Measurements from ENCODE around the gene LUC7L3. TPM values are rescaled to one million over a fixed set of nuclear protein-coding genes. Genes with fewer than 3 reads are reported as not detected.
"Not testable (repeated sequence)": the region's sequence is repeated elsewhere in the genome, so short reads cannot be mapped to it uniquely, and the experiment has no call there.

LUC7L3 gene
- total RNA-seq (2014; rRNA removed; shearing (Covaris generic)), result 41.6 and 62.2 TPM in 2 replicates
- polyA plus RNA-seq (2014; cell fraction: nucleus; rRNA removed), result 311 and 374 TPM in 2 replicates

- DNase-seq (ENCODE audit: extremely low read depth, low read depth), result peak; percentile 94
Observed at GRCh38 chr17:50719144-50719923, at the start of gene LUC7L3. Gene LUC7L3, plus strand, starts transcription at chr17:50719603. Its CDS starts 130 bp downstream, at chr17:50719733.

- DNase-seq (ENCODE audit: extremely low read depth, low read depth), result no peak
Observed at GRCh38 chr17:50672071-50672470, 47.3 kb upstream of the LUC7L3 start.

DNA sequence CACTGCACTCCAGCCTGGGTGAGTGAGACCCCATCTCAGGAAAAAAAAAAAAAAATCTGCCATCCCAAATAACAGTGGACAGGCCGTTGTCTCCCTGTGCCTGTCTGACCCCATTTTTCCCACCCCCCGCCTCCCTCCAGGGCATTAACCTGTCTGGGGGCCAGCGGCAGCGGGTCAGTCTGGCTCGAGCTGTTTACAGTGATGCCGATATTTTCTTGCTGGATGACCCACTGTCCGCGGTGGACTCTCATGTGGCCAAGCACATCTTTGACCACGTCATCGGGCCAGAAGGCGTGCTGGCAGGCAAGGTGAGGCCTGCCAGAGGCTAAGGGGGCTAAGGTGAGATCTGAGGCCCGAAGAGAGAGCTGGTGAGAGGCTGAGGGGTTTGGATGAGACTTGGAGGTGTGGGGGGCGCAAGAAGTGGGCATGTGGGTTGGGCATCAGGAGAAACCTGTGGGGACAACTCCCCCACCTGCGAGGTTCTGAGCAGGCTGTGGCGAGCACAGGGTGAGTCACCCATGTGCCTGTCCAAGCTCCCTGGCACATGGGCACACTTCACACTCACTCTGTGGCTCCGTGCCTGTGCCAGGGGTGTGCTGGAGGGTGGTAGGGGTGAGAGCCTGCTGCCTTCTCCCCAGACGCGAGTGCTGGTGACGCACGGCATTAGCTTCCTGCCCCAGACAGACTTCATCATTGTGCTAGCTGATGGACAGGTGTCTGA, 46.4 kb upstream of the LUC7L3 start:
- no peak for DNase-seq (ENCODE audit: extremely low read depth, low read depth)

- DNase-seq (ENCODE audit: extremely low read depth, low read depth), result no peak
Observed at GRCh38 chr17:50675190-50675589, 44.2 kb upstream of the LUC7L3 start.

GRCh38 chr17:50675627-50676026, 43.8 kb upstream of the LUC7L3 start:
- no peak for DNase-seq (ENCODE audit: extremely low read depth, low read depth)

DNA sequence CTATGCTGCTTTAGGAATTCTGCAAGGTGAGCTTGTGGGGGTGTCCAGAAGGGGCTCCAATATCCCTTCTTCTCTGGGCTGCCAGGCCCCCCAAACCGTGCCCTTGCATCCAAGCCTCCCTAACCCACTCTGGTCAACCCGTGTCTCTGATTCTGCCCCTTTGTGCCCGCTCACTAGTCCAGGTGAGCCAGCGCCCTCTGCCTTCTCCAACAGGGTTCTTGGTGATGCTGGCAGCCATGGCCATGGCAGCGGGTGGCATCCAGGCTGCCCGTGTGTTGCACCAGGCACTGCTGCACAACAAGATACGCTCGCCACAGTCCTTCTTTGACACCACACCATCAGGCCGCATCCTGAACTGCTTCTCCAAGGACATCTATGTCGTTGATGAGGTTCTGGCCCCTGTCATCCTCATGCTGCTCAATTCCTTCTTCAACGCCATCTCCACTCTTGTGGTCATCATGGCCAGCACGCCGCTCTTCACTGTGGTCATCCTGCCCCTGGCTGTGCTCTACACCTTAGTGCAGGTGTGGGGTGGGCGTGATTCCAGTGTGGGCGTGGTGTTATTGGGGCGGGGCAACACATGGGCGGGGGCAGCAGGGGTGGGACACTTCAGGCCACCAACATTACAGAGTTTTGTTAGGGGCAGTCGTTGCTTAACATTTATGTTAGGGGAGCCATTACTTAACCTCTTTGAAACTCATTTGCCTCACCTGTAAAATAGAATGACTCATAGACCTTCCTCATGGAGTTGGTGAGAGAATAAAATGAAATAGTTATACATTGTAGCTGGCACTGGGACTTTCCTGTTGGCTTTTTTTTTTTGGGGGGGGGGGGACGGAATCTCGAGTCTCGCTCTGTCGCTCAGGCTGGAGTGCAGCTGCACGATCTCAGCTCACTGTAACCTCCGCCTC, 43.1 kb upstream of the LUC7L3 start:
- DNase-seq (ENCODE audit: extremely low read depth, low read depth), result no peak

DNA sequence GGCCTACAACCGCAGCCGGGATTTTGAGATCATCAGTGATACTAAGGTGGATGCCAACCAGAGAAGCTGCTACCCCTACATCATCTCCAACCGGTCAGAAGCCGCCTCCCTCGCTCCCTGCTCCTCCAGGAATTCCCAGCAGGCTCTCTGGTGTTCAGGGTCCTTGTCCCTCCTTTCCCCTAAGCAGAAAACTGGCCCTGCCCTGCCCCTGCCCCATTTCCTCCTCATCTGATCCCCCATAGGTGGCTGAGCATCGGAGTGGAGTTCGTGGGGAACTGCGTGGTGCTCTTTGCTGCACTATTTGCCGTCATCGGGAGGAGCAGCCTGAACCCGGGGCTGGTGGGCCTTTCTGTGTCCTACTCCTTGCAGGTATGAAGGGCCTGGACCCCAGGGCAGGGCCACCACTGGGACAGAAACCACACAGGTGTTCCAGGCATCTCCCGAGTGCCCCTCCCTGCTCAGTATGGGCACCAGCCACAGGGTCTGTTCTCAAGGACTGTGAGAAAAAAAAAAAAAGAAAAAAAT, 41.5 kb upstream of the LUC7L3 start:
- DNase-seq (ENCODE audit: extremely low read depth, low read depth), result no peak

- no peak for DNase-seq (ENCODE audit: extremely low read depth, low read depth)
Observed at GRCh38 chr17:50679008-50679544, 40.3 kb upstream of the LUC7L3 start.

- no peak for DNase-seq (ENCODE audit: extremely low read depth, low read depth)
Observed at GRCh38 chr17:50680126-50680525, 39.3 kb upstream of the LUC7L3 start.

DNA sequence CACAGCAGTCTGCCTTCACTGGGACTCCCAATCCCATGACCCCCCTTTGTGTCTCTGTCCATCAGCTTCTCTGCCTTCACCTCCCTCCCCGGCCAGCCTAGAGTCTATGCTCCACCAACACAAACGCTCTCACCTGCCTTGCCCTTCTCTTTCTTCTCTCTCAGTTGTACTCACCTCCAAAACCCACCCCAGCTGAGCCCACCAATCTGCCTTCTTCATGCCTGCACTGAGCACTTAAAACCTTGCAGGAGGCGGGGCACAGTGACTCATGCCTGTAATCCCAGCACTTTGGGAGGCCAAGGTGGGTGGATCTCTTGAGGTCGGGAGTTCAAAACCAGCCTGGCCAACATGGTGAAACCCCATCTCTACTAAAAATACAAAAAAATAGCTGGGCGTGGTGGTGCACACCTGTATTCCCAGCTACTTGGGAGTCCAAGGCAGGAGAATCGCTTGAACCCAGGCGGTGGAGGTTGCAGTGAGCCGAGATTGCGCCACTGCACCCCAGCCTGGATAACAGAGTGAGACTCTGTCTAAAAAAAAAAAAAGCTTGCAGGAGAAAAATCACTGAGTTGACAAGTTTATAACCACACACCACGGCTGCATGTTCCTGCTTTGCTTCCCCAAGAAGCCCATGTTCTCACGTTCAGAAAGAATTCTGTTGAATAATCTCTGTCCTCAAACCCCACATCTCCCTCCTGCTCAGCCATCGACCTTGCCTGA, 38.7 kb upstream of the LUC7L3 start:
- DNase-seq (ENCODE audit: extremely low read depth, low read depth), result not testable (repeated sequence)

- DNase-seq (ENCODE audit: extremely low read depth, low read depth), result peak; percentile 83
Observed at GRCh38 chr17:50681263-50682200, 37.9 kb upstream of the LUC7L3 start.

GRCh38 chr17:50682441-50682840, 37.0 kb upstream of the LUC7L3 start:
- DNase-seq (ENCODE audit: extremely low read depth, low read depth), result no peak

DNA sequence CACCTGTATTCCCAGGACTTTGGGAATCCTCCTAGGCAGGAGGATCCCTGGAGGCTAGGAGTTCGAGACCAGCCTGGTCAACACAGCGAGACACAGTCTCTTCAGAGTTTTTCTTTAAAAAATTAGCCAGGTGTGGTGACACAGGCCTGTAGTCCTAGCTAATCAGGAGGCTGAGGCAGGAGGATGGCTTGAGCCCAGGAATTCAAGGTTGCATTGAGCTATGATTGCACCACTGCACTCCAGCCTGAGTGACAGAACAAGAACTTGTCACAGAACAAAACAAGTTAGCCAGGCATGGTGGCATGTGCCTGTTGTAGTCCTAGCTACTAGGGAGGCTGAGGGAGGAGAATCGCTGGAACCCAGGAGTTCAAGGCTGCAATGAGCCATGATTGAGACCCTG, 36.5 kb upstream of the LUC7L3 start:
- no peak for DNase-seq (ENCODE audit: extremely low read depth, low read depth)

- no peak for DNase-seq (ENCODE audit: extremely low read depth, low read depth)
Observed at GRCh38 chr17:50683434-50684287, 35.7 kb upstream of the LUC7L3 start.

DNA sequence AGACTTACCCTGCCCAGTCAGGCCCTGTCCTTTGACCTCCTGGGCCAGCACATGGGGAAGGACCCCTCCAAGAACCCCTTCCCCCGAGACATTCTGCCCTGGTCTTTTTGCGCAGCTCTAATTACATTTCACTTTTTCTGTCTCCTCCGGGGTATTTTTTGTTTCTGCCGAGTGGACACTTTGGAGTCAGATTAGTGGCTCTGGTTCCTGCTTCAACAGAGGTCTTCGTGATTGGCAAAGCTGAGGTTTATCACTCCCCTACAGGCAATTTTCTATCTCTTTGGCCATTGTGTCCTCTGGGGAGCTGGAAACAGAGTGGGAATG, 35.2 kb upstream of the LUC7L3 start:
- DNase-seq (ENCODE audit: extremely low read depth, low read depth), result no peak

GRCh38 chr17:50684612-50685333, 34.6 kb upstream of the LUC7L3 start:
- no peak for DNase-seq (ENCODE audit: extremely low read depth, low read depth)

- no peak for DNase-seq (ENCODE audit: extremely low read depth, low read depth)
Observed at GRCh38 chr17:50685334-50685665, 34.1 kb upstream of the LUC7L3 start.

Measured in NCI-H460 (cell line).